HEK293T (cell line): ENCODE data around the gene OBP2B.
"Not testable (repeated sequence)": the region's sequence is repeated elsewhere in the genome, so short reads cannot be mapped to it uniquely, and the experiment has no call there.

Source experiments
- L3MBTL2 ChIP-seq: fragments of 450-650 bp; conservative IDR thresholded peaks from 2 replicates; pipeline ENCODE4 v1.6.1; 2016; ENCODE audit warnings: mild to moderate bottlenecking
- ZNF384 ChIP-seq: fragments of 450-650 bp; IDR thresholded peaks from 2 replicates; pipeline ENCODE4 v1.6.1; 2016

- not testable (repeated sequence) for TF ChIP-seq L3MBTL2, ZNF384
These were observed 23.0 kb upstream of the OBP2B start for GRCh38 chr9:133231934-133232568.
